Left cardiac atrium (tissue), 4 donors: ENCODE results near the gene PEMT. TPM values are rescaled to one million over a fixed set of nuclear protein-coding genes. Genes with fewer than 3 reads are reported as not detected.
"Not testable (repeated sequence)": the region's sequence is repeated elsewhere in the genome, so short reads cannot be mapped to it uniquely, and the experiment has no call there.

Experiments used
- ATAC-seq, 2 donors: fragments of 200-7000 bp; cut with Tn5 transposase; one replicate each; pipeline ENCODE4 v1.9.1; 2020; ENCODE audit warnings: mild to moderate bottlenecking in 2 of 2, moderate library complexity in 2 of 2
- DNase-seq: peaks from one replicate; pipeline ENCODE4 v3.0.0-alpha.2; 2020
- intact Hi-C, 2 donors: fragments of 100-400 bp; cut with DNase I; formaldehyde crosslinking; loops; one replicate each; pipeline versions ENCODE4 v1.14.1 to v1.15.1; 2022 to 2023
- total RNA-seq, 2 donors: library from RNA; stranded (reverse); fragmentation: NEBNext Ultra II Directional; extraction: Animal tissue kit (Norgen Biotek cat#: 25700); gene quantifications; one replicate each; pipeline ENCODE4 v1.2.1, GENCODE V29; 2021
- donor health status: DM: no; HTN: yes; CAD: no.
- donor health status: DM: no; HTN: yes; CAD: no; lungs with severe emphysema.
- donor health status: DM: yes; HTN: yes; CAD: no.
- donor health status: Dilated cardiomyopathy.

The PEMT gene
- total RNA-seq, 2 donors from 2014 or later: 28.1 to 36.5 TPM

GRCh38 chr17:17484451-17484899 is 107.0 kb downstream of the PEMT start:
- peak; percentile 56 to 65 for ATAC-seq
- intact Hi-C loops: loop anchor here in 1 of 2 donors (5.0 kb wide), 1 partner anchor 83 kb away; no protein-coding TSS in a partner anchor
- no peak for DNase-seq

- DNase-seq: no peak
- intact Hi-C loops: loop anchor here in 1 of 2 donors (5.0 kb wide), 1 partner anchor 85 kb away; no protein-coding TSS in a partner anchor
- no peak for ATAC-seq
These were observed 109.6 kb downstream of the PEMT start for GRCh38 chr17:17481860-17482259.

GRCh38 chr17:17480593-17481148 is 110.8 kb downstream of the PEMT start:
- no peak for DNase-seq
- intact Hi-C loops: loop anchor here in 1 of 2 donors (5.0 kb wide), 1 partner anchor 87 kb away; no protein-coding TSS in a partner anchor

GRCh38 chr17:17479209-17479608 is 112.3 kb downstream of the PEMT start:
- ATAC-seq: no peak
- intact Hi-C loops: loop anchor here in 1 of 2 donors (10.0 kb wide), 2 partner anchors 64 to 114 kb away; no protein-coding TSS in a partner anchor
- no peak for DNase-seq

More at GRCh38 chr17:17480593-17481148, 110.8 kb downstream of the PEMT start:
- no peak for ATAC-seq

- DNase-seq (peak; percentile 94), ATAC-seq (peak; percentile 99)
- intact Hi-C loops: loop anchor here in 1 of 2 donors (10.0 kb wide), 2 partner anchors 62 to 112 kb away; no protein-coding TSS in a partner anchor
These were observed 114.5 kb downstream of the PEMT start, which contains the start of gene MED9 for GRCh38 chr17:17476865-17477467. MED9 (plus strand) TSS chr17:17477000; CDS start chr17:17477042, 42 bp downstream.

- ATAC-seq (no peak), DNase-seq (no peak)
- intact Hi-C loops: loop anchor here in 1 of 2 donors (10.0 kb wide), 2 partner anchors 60 to 110 kb away; no protein-coding TSS in a partner anchor
These were observed 117.2 kb downstream of the PEMT start for GRCh38 chr17:17474341-17474740.

GRCh38 chr17:17472333-17472920 is 119.1 kb downstream of the PEMT start:
- ATAC-seq: no peak
- DNase-seq: no peak
- intact Hi-C loops: loop anchor here in 1 of 2 donors (10.0 kb wide), 2 partner anchors 58 to 108 kb away; no protein-coding TSS in a partner anchor

- intact Hi-C loops: loop anchor here in 1 of 2 donors (10.0 kb wide), 2 partner anchors 55 to 105 kb away; no protein-coding TSS in a partner anchor
These were observed 121.5 kb downstream of the PEMT start for GRCh38 chr17:17469996-17470395.

GRCh38 chr17:17469358-17469757 is 122.2 kb downstream of the PEMT start:
- intact Hi-C loops: no loop called here
- DNase-seq (no peak), ATAC-seq (no peak)

More at GRCh38 chr17:17469996-17470395, 121.5 kb downstream of the PEMT start:
- ATAC-seq: no peak
- no peak for DNase-seq

- intact Hi-C loops: no loop called here
- DNase-seq (no peak), ATAC-seq (peak in 1 of 2 donors; percentile 78)
These were observed 123.1 kb downstream of the PEMT start for GRCh38 chr17:17468217-17469010.

- ATAC-seq: peak; percentile 5 to 80
- DNase-seq: no peak
- intact Hi-C loops: no loop called here
These were observed 123.8 kb downstream of the PEMT start for GRCh38 chr17:17467720-17468119.

GRCh38 chr17:17467016-17467415 is 124.5 kb downstream of the PEMT start:
- DNase-seq: no peak
- intact Hi-C loops: no loop called here
- no peak for ATAC-seq

GRCh38 chr17:17466511-17466910 is 125.0 kb downstream of the PEMT start:
- DNase-seq: no peak
- intact Hi-C loops: no loop called here
- ATAC-seq: no peak

- not testable (repeated sequence) for DNase-seq
These were observed 125.6 kb downstream of the PEMT start for GRCh38 chr17:17465878-17466277.

GRCh38 chr17:17463821-17464220 is 127.7 kb downstream of the PEMT start:
- no peak for DNase-seq
- ATAC-seq: no peak
- intact Hi-C loops: no loop called here

More at GRCh38 chr17:17465878-17466277, 125.6 kb downstream of the PEMT start:
- ATAC-seq, intact Hi-C loops: not testable (repeated sequence)

GRCh38 chr17:17462048-17462824 is 129.3 kb downstream of the PEMT start:
- intact Hi-C loops: no loop called here
- DNase-seq (no peak), ATAC-seq (no peak)

- ATAC-seq (no peak), DNase-seq (no peak)
- intact Hi-C loops: no loop called here
These were observed 131.5 kb downstream of the PEMT start for GRCh38 chr17:17460038-17460437.

GRCh38 chr17:17457680-17458079 is 133.8 kb downstream of the PEMT start:
- ATAC-seq (no peak), DNase-seq (no peak)
- intact Hi-C loops: no loop called here
